HepG2 (cell line): ENCODE data around the gene AFF4. TPM values are rescaled to one million over a fixed set of nuclear protein-coding genes. Genes with fewer than 3 reads are reported as not detected.

Experiments used
- ATF5 ChIP-seq: sonication (generic); formaldehyde crosslinking; IDR thresholded peaks from 2 replicates; pipeline ENCODE4 v1.4.0; 2020; ENCODE audit warnings: mild to moderate bottlenecking, low read depth, missing genetic modification reagents
- CEBPZ ChIP-seq: IDR thresholded peaks from 2 replicates; pipeline ENCODE4 v1.6.1; 2012; ENCODE audit warnings: low read length, improper control_type of control experiment
- GATAD2A ChIP-seq: IDR thresholded peaks from 2 replicates; pipeline ENCODE4 v1.6.1; 2016
- IRF1 ChIP-seq: sonication (generic); formaldehyde crosslinking; IDR thresholded peaks from 2 replicates; pipeline ENCODE4 v1.4.0; 2020; ENCODE audit warnings: low read depth, mild to moderate bottlenecking, missing genetic modification reagents
- PHF5A ChIP-seq: IDR thresholded peaks from one replicate; pipeline ENCODE4 v1.6.1; 2018; ENCODE audit warnings: low read depth, missing genetic modification reagents; ENCODE audit not compliant: unreplicated experiment
- SAP130 ChIP-seq: IDR thresholded peaks from 2 replicates; pipeline ENCODE4 v1.6.1; 2016; ENCODE audit warnings: low read depth
- SP140L ChIP-seq: sonication (generic); formaldehyde crosslinking; IDR thresholded peaks from 2 replicates; pipeline ENCODE4 v1.4.0; 2020; ENCODE audit warnings: missing genetic modification reagents, borderline replicate concordance
- TCF7 ChIP-seq: sonication (generic); IDR thresholded peaks from 2 replicates; pipeline ENCODE4 v1.6.1; 2016; ENCODE audit warnings: antibody characterized with exemption, low read depth
- TFE3 ChIP-seq: IDR thresholded peaks from 2 replicates; pipeline ENCODE4 v1.6.1; 2016
- ZBED4 ChIP-seq: sonication (generic); formaldehyde crosslinking; IDR thresholded peaks from 2 replicates; pipeline ENCODE4 v1.4.0; 2020; ENCODE audit warnings: missing genetic modification reagents, borderline replicate concordance
- ZBTB7A ChIP-seq: sonication (generic); formaldehyde crosslinking; IDR thresholded peaks from 2 replicates; pipeline ENCODE4 v1.8.0; 2022; ENCODE audit warnings: mild to moderate bottlenecking, missing genetic modification reagents
- ZC3H4 ChIP-seq: sonication (generic); formaldehyde crosslinking; IDR thresholded peaks from 2 replicates; pipeline ENCODE4 v1.4.0; 2020; ENCODE audit warnings: missing genetic modification reagents, borderline replicate concordance
- ZNF512 ChIP-seq: sonication (generic); formaldehyde crosslinking; IDR thresholded peaks from 2 replicates; pipeline ENCODE4 v1.4.0; 2020; ENCODE audit warnings: mild to moderate bottlenecking, missing genetic modification reagents
- ZNF788 ChIP-seq: sonication (generic); formaldehyde crosslinking; IDR thresholded peaks from 2 replicates; pipeline ENCODE4 v1.5.0; 2020; ENCODE audit warnings: mild to moderate bottlenecking, missing genetic modification reagents, borderline replicate concordance
- ZSCAN30 ChIP-seq: sonication (generic); formaldehyde crosslinking; IDR thresholded peaks from 2 replicates; pipeline ENCODE4 v1.5.0; 2020; ENCODE audit warnings: mild to moderate bottlenecking, missing genetic modification reagents
- polyA plus RNA-seq, 8 experiments: library from polyadenylated mRNA; depleted of rRNA in 3 of 8; stranded (reverse) in 7 of 8; unstranded in 1 of 8; fragments of >200 nt; fragmentation: Illumina TruSeq in 4 of 8; extraction: Trizol in 4 of 8; gene quantifications; 2 replicates each; pipeline versions ENCODE4 v1.2.1 to v1.2.3, GENCODE V29; 2011 to 2016; ENCODE audit warnings: low read depth in 4 of 8, missing spikeins in 1 of 8, mixed read lengths in 1 of 8; ENCODE audit not compliant: insufficient read depth in 1 of 8
- total RNA-seq, 5 experiments: library from RNA; depleted of rRNA; stranded (reverse); fragments of >200 nt; fragmentation: Illumina TruSeq; extraction: Trizol; gene quantifications; 2 replicates each; pipeline ENCODE4 v1.2.3, GENCODE V29; 2016; ENCODE audit warnings: low read depth in 1 of 5

The AFF4 gene
- total and polyA plus RNA-seq, 2 of the 13 experiments (the other 11 are each of a cell fraction or from before 2014, with no cell fraction given), result 22.1 to 25.5 TPM

- TF ChIP-seq TCF7, result no peak
- 0 out of 2 replicates have a peak, but pooled peaks have one; percentile 52 for TF ChIP-seq SP140L (CRISPR knock-in tag)
- no peak for TF ChIP-seq TFE3 (CRISPR knock-in tag)
- no peak for TF ChIP-seq IRF1 (CRISPR knock-in tag)
- no peak for TF ChIP-seq ZBED4 (CRISPR knock-in tag)
- TF ChIP-seq ATF5 (CRISPR knock-in tag), result no peak
- peak; percentile 70; the same call in 1 of the 2 replicates for TF ChIP-seq ZBTB7A (CRISPR knock-in tag)
- no peak for TF ChIP-seq ZC3H4
- TF ChIP-seq CEBPZ, result no peak
- peak; percentile 27; the same call in 1 of the 2 replicates for TF ChIP-seq ZNF788 (CRISPR knock-in tag)
- TF ChIP-seq ZNF512 (CRISPR knock-in tag), result no peak
- peak; percentile 54; the same call in 1 of the 2 replicates for TF ChIP-seq GATAD2A
- no peak; the same call in 1 of the 2 replicates for TF ChIP-seq ZSCAN30 (CRISPR knock-in tag)
- TF ChIP-seq PHF5A, result peak; percentile 4
- peak; percentile 14; the same call in 1 of the 2 replicates for TF ChIP-seq SAP130 (CRISPR knock-in tag)
Observed at GRCh38 chr5:132829742-132830435, 133.5 kb downstream of the AFF4 start (continued).
